Stimulated activated CD8-positive, alpha-beta memory T cell treated with anti-CD3 and anti-CD28 coated beads, Interleukin-15, amount 100 ng/mL, for 24 hours (primary cell): ENCODE data around the gene XXYLT1.
A peak's percentile ranks its signal among the peaks of the same experiment; 100 is the strongest.

ENCODE experiments used
- DNase-seq: peaks from one replicate; pipeline ENCODE4 v3.0.0-alpha.2; 2020; ENCODE audit warnings: low read depth

The XXYLT1 gene

GRCh38 chr3:195266428-195266827 lies 4.5 kb downstream of the XXYLT1 start:
- no peak for DNase-seq

DNA sequence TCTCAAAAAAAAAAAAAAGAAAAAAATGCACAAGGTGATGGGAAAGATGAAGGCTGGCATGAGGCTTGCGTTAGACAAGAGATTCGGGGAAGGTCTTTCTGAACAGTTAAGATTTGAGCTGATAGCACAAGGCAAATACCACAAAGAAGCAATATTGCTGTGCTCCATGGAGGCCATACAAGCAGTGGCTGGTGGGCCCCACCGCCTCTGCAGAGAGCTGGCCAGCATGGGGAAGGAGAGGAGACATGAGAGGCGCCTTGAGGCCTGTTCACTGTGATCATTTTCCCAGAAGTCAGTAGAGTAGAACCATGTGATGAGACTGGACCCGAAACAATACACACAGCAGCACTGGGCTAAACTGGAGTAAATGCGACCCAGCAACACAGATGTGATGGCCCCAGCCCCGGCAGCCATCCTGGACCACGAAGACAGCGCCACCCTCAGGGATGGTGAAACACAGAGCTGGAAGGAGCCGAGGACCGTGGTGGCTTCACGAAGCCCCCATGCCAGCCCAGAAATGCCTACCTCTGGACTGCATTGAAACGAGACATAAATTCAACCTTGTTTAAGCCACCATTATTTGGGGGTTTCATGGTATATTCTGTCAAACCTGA lies 5.5 kb downstream of the XXYLT1 start:
- DNase-seq = no peak

- DNase-seq = no peak
Measured at GRCh38 chr3:195263925-195264600, 6.9 kb downstream of the XXYLT1 start.

DNA sequence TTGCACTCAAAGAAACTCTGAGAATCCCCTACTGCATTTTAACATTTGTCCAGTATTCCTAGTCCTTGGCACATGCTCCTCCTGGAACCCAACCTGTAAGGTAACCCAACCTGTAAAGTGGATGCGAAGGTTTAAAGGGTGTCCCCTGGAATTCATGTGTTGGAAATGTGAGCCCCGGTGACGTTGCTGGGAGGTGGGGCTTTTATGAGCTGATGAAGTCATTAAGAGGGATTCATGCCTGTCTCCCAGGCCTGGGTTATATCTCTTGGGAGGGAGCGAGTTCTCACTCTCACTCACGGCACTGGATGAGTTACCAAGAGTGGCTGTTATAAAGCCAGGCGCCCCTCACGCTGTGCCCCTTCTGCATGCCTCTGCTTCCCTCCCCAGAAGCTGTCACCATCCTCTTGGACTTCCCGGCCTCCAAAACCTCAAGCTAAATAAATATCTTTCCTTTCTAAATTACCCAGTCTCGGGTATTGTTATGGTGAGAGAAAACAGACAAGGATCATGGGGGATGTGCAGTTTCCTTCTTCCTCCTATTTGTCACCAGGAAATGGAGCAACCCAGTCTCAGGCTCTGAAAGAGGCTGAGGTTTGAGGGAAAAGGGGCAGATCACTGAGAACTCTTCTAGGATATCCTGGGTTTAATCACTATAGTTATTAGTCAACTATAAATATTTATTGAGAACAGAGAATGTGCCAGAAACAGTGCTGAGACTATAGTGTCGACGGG lies 7.6 kb downstream of the XXYLT1 start:
- DNase-seq = no peak

- no peak for DNase-seq
Measured at GRCh38 chr3:195261925-195262324, 9.0 kb downstream of the XXYLT1 start.

- peak; percentile 7 for DNase-seq
Measured at GRCh38 chr3:195260280-195260905, 10.6 kb downstream of the XXYLT1 start.

DNA sequence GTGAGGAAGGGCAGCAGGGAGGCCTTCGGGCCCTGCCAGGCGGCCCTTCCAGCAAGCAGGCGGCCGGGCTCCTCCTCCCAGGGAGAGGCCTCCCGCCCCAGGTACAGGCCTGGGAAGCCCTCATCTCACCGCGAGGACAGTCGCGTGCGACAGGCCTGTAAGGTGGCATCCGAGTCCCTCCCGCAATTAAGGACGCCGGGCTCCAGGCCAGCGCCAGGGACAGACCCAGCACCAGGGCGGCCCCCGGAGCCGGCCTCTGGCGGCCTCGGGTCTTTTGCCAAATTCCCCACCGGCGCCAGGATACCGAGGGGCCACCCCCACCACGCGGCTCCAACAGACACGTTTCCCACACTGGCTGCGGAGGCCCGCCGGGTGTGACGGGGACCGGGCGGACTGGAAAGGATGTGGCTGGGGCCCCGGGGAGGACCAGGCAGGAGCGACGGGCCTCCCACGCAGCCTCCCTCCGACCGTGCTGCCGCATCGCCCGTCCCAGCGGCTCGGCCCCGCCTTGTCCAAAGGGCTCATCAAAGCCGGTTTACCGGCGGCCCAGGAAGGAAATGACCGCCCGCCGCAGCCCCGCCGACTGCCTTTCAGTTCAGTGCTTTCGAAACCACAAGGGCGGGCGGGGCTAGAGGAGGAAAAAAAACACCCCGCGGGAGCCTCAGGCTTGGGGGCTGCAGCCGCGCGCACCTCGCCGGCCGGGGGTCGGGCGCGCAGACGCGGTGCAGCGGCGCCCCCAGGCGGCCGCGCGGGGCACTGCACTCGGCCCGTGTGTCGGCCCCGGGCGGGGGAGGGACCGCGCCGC lies 11.3 kb downstream of the XXYLT1 start:
- DNase-seq = peak; percentile 81

DNA sequence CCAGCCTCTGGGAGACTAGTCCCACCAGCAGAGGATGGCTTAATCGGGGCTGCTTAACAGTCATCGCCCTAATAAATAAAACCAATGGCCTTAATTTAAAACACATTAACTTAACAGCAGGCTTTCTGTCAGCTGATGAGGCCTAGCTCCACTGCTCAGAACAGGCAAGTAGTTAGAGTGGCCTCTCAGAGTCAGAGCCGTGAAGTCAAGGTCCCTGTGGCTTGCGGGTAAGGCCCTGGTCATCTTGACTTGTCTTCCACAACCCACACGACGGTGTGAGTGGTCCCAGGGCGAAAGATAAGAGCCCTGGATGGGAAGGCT lies 11.8 kb downstream of the XXYLT1 start:
- DNase-seq = no peak

DNA sequence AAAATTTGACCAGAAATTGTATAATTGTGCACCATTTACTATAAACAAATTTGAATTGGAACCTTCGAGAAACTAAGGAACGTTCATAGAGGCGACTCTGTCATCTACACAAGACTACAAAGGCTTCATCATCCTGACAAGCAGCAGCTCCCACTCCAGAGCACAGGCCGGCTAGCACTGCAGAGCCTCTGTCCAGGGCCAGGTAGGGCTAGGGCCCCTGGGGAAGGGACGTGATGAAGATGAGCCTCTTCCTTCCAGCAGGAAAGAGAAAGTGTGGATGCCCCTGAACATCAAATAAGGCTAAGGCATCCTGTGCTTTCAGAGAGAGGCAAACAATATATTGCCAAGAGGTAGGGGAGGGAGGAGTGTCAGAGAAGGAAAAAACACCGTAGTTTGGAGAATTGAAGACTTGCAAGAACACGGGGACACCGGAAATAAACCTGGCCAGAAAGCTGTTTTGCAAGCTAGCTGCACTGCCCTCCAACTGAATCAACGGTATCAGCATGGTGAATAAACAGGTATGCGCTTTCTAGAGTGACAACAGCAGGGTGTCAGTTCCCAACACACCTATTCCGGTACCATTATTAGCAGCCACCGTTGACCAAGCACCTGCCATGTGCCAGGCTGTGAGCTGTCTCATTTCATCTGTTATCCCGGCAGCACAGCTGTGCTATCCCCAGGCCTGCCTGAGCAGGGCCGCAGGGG lies 12.4 kb downstream of the XXYLT1 start:
- DNase-seq = no peak

GRCh38 chr3:195257454-195258448 lies 13.2 kb downstream of the XXYLT1 start:
- DNase-seq = no peak

GRCh38 chr3:195256639-195257453 lies 14.1 kb downstream of the XXYLT1 start:
- DNase-seq = no peak

GRCh38 chr3:195255571-195256501 lies 15.1 kb downstream of the XXYLT1 start:
- DNase-seq = no peak

- no peak for DNase-seq
Measured at GRCh38 chr3:195255176-195255500, 15.8 kb downstream of the XXYLT1 start.

DNA sequence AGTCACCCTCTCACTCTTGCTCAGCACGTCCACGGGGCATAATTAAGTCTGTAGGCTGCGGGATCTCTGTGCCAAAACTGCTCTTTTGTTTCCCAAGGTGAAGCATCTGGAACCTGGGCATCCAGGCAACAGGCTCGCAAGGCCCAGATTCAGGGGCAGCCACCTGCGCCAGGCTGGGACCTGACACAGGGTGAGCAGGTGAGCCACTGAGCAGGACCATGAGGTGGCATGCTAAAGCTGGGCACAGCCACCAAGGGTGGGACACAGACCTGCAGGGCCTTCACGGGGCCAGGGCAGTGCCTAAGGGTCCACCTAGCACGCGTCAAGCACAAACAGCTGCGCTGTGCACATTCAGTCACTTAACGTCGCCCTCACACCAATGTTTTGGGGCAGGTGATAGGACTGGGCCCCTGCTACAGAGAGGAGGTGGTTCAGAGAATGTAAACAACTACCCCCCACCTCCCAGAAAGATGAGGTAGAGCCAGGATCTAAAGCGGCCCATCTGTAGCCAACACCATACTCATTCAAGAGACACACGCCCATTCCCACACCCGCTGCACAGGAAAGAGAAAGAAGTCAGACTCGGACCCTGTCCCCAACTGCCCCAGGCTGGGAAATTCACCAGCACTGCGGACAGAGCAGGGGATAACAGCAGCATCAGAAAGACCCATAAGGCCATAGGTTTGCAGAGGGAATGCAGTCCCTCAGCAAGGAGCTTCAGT lies 16.3 kb downstream of the XXYLT1 start:
- no peak for DNase-seq

DNA sequence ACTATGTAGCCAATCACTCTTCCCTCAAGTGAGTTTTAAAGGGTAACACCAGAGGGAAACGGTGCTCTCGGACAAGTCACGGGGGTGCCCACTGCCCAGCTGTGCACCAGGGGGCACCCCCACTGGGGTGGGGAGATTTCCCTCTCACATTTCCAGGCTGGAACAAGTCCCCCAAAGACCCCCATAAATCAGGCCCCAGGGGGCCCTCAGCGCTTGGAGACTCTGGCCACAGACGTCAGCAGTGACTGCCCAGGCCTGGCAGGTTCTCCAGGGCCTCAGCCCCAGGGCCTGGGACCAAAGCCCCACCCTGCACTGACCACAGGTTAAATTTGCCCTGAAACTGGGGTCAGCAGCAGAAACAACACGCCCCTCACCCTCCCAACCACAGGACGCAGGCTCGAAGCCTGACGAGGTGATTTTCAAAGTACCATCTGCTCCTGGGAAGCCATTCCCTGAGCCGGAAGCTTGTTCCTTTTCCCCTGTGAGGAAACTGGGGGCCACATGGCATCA lies 17.0 kb downstream of the XXYLT1 start:
- DNase-seq = no peak

- DNase-seq = no peak
Measured at GRCh38 chr3:195251336-195252065, 19.5 kb downstream of the XXYLT1 start.
